Stimulated activated CD8-positive, alpha-beta memory T cell treated with anti-CD3 and anti-CD28 coated beads, Interleukin-7, amount 100 ng/mL, for 48 hours (primary cell): Measurements from ENCODE around the gene MAP3K13.
"Not testable (repeated sequence)": the region's sequence is repeated elsewhere in the genome, so short reads cannot be mapped to it uniquely, and the experiment has no call there.

Experiments used
- DNase-seq, 2 donors: peaks; one replicate each; pipeline ENCODE4 v3.0.0-alpha.2; 2020; ENCODE audit warnings: low read depth in 1 of 2; ENCODE audit errors: extremely low read depth in 1 of 2

The MAP3K13 gene

GRCh38 chr3:185439745-185440466 is 77.0 kb downstream of the MAP3K13 start:
- DNase-seq = no peak

- no peak for DNase-seq
Observed at GRCh38 chr3:185442031-185442430, 79.1 kb downstream of the MAP3K13 start.

GRCh38 chr3:185444329-185444728 is 81.4 kb downstream of the MAP3K13 start:
- DNase-seq = no peak

- DNase-seq = no peak
Observed at GRCh38 chr3:185448107-185448506, 85.2 kb downstream of the MAP3K13 start.

GRCh38 chr3:185451432-185451831 is 88.5 kb downstream of the MAP3K13 start:
- DNase-seq = not testable (repeated sequence)

GRCh38 chr3:185457376-185457775 is 94.4 kb downstream of the MAP3K13 start:
- no peak for DNase-seq

GRCh38 chr3:185460309-185460708 is 97.4 kb downstream of the MAP3K13 start:
- no peak for DNase-seq

- no peak for DNase-seq
Observed at GRCh38 chr3:185460719-185461350, 97.9 kb downstream of the MAP3K13 start.

- no peak for DNase-seq
Observed at GRCh38 chr3:185465471-185465870, 102.5 kb downstream of the MAP3K13 start.

GRCh38 chr3:185466123-185466522 is 103.2 kb downstream of the MAP3K13 start:
- DNase-seq = not testable (repeated sequence)

- DNase-seq = no peak
Observed at GRCh38 chr3:185469542-185469941, 106.6 kb downstream of the MAP3K13 start.

- no peak for DNase-seq
Observed at GRCh38 chr3:185470323-185470722, 107.4 kb downstream of the MAP3K13 start.

- DNase-seq = no peak
Observed at GRCh38 chr3:185473290-185473815, 110.4 kb downstream of the MAP3K13 start.

GRCh38 chr3:185474922-185475321 is 112.0 kb downstream of the MAP3K13 start:
- DNase-seq = not testable (repeated sequence)

GRCh38 chr3:185477316-185477715 is 114.4 kb downstream of the MAP3K13 start:
- DNase-seq = no peak

GRCh38 chr3:185479373-185479945 is 116.5 kb downstream of the MAP3K13 start:
- DNase-seq = no peak

- DNase-seq = no peak
Observed at GRCh38 chr3:185484296-185484695, 121.4 kb downstream of the MAP3K13 start.

- no peak for DNase-seq
Observed at GRCh38 chr3:185486394-185486793, 123.5 kb downstream of the MAP3K13 start.

- no peak for DNase-seq
Observed at GRCh38 chr3:185488465-185488864, 125.5 kb downstream of the MAP3K13 start.

- no peak for DNase-seq
Observed at GRCh38 chr3:185489462-185489861, 126.5 kb downstream of the MAP3K13 start.

GRCh38 chr3:185490241-185490640 is 127.3 kb downstream of the MAP3K13 start:
- no peak for DNase-seq
